Endothelial cell (in vitro differentiated cells): ENCODE data around the gene HOXB8. TPM values are rescaled to one million over a fixed set of nuclear protein-coding genes. Genes with fewer than 3 reads are reported as not detected.

Experiments
- DNase-seq: peaks from one replicate; pipeline ENCODE4 v3.0.0; 2021; ENCODE audit warnings: low spot score
- H3K27ac Mint-ChIP-seq: one replicate; pipeline ENCODE4 v1.8.0; 2021; ENCODE audit warnings: mixed read lengths, inconsistent platforms; ENCODE audit not compliant: unreplicated experiment
- H3K27me3 Mint-ChIP-seq: one replicate; pipeline ENCODE4 v1.8.0; 2021; ENCODE audit warnings: mild to moderate bottlenecking, moderate library complexity, mixed read lengths, inconsistent platforms; ENCODE audit not compliant: unreplicated experiment
- H3K36me3 Mint-ChIP-seq: one replicate; pipeline ENCODE4 v1.8.0; 2021; ENCODE audit warnings: mild to moderate bottlenecking, low read depth, mixed read lengths, inconsistent platforms; ENCODE audit not compliant: unreplicated experiment
- H3K4me1 Mint-ChIP-seq: one replicate; pipeline ENCODE4 v1.8.0; 2021; ENCODE audit warnings: mild to moderate bottlenecking, mixed read lengths, inconsistent platforms; ENCODE audit not compliant: unreplicated experiment
- H3K4me3 Mint-ChIP-seq: one replicate; pipeline ENCODE4 v1.8.0; 2021; ENCODE audit warnings: mild to moderate bottlenecking, mixed read lengths, inconsistent platforms; ENCODE audit not compliant: unreplicated experiment
- H3K9me3 Mint-ChIP-seq: one replicate; pipeline ENCODE4 v1.8.0; 2021; ENCODE audit warnings: mixed read lengths, inconsistent platforms; ENCODE audit not compliant: unreplicated experiment
- total RNA-seq: library from RNA; stranded (reverse); fragmentation: NEBNext Ultra II Directional; extraction: Animal tissue kit (Norgen Biotek cat#: 25700); gene quantifications from one replicate; pipeline ENCODE4 v1.2.1, GENCODE V29; 2021; ENCODE audit not compliant: unreplicated experiment
- TF ChIP-seq, protein P1 (sequence below): fragments of 200-600 bp; sonication (generic); IDR thresholded peaks from one replicate; pipeline ENCODE4 v1.5.0; 2021; ENCODE audit warnings: antibody characterized with exemption; ENCODE audit not compliant: unreplicated experiment

HOXB8 gene
- total RNA-seq, 1 donor from 2014 or later, result 0.15 TPM

DNA sequence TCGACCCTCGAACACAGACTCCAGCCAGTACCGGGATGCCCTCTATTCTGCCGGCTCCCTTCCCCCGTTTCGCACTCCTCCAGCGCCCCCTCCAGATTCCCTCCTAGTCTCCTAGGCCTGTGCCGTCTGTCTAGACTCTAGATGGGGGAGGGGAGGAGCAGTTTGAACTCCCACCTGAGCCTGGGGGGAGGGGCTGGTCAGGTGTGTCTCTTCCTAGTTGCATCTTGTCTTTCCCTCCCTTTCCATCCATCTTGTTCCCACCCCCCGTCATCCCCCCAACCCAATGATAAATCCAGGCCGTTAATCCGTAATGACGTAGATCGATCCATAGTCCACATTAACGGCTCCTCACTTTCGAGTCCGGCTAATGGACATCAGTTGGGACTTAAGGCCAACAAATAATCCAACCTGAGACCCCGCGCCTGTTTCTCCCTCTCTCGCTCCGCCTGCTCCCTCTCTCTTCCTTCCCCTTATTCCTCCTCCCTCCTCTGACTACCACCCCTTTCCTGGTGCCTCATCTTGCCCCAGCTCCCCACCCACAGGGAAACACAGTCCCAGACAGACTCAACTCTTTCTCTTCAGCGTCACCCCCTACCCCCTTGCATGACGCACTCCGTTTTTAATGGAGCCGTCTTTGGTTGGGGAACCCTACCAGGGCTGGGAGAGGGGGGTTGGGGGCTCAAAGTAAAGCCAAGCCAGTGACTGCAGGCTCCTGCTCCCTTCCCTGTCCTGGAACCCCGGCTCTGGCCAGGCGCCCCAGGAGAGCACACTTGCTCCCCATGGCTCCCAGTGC is 18.2 kb downstream of the HOXB8 start:
- DNase-seq, result no peak
- peak overlapping the region; percentile 89 for H3K4me3 Mint-ChIP-seq
- peaks cover 57% of the 10 kb centered on the region for H3K27me3 Mint-ChIP-seq
- H3K9me3 Mint-ChIP-seq, result no peaks in the 10 kb centered on the region
- peaks cover 51% of the 10 kb centered on the region for H3K4me1 Mint-ChIP-seq
- peak overlapping the region; percentile 24 for H3K27ac Mint-ChIP-seq
- H3K36me3 Mint-ChIP-seq, result no peaks in the 10 kb centered on the region
- TF ChIP-seq, protein P1, sequence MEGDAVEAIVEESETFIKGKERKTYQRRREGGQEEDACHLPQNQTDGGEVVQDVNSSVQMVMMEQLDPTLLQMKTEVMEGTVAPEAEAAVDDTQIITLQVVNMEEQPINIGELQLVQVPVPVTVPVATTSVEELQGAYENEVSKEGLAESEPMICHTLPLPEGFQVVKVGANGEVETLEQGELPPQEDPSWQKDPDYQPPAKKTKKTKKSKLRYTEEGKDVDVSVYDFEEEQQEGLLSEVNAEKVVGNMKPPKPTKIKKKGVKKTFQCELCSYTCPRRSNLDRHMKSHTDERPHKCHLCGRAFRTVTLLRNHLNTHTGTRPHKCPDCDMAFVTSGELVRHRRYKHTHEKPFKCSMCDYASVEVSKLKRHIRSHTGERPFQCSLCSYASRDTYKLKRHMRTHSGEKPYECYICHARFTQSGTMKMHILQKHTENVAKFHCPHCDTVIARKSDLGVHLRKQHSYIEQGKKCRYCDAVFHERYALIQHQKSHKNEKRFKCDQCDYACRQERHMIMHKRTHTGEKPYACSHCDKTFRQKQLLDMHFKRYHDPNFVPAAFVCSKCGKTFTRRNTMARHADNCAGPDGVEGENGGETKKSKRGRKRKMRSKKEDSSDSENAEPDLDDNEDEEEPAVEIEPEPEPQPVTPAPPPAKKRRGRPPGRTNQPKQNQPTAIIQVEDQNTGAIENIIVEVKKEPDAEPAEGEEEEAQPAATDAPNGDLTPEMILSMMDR, result no peak

DNA sequence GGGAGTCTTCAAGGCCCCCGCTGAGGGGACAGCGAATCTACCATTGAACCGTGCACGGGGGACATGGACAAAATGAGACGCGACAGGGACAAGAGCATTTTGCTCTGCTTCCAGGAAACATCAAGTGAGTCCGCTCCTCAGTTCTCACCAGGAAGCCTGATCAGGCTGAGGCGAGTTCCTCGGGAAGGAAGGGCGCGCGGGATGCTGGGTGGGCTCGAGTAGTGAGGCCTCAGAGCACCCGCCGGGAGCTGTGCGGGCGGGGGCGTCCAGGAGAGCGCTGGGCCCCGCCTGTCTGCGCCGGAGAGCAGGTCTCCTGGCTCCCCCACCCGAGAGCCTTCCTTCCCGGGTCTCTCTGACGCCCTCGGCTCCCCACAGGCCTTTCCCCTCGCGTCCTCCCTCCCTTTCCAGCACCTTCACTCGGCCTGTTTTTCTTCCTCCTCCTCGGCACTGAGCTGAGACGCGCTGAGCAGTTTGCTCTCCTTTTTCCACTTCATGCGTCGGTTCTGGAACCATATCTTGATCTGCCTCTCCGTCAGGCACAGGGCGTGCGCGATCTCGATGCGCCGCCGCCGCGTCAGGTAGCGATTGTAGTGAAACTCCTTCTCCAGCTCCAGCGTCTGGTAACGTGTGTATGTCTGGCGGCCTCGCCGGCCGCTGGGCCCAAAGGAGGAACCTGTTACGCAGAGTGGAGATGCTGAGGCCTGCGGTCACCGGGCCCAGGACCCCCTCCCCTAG is 18.9 kb downstream of the HOXB8 start:
- Mint-ChIP-seq H3K27ac (no peak overlapping the region), H3K27me3 (peaks cover 53% of the 10 kb centered on the region), H3K9me3 (no peaks in the 10 kb centered on the region), H3K36me3 (no peaks in the 10 kb centered on the region), H3K4me1 (peaks cover 55% of the 10 kb centered on the region), H3K4me3 (peak overlapping the region; percentile 77)
- TF ChIP-seq, protein P1, result no peak
- DNase-seq, result no peak

DNA sequence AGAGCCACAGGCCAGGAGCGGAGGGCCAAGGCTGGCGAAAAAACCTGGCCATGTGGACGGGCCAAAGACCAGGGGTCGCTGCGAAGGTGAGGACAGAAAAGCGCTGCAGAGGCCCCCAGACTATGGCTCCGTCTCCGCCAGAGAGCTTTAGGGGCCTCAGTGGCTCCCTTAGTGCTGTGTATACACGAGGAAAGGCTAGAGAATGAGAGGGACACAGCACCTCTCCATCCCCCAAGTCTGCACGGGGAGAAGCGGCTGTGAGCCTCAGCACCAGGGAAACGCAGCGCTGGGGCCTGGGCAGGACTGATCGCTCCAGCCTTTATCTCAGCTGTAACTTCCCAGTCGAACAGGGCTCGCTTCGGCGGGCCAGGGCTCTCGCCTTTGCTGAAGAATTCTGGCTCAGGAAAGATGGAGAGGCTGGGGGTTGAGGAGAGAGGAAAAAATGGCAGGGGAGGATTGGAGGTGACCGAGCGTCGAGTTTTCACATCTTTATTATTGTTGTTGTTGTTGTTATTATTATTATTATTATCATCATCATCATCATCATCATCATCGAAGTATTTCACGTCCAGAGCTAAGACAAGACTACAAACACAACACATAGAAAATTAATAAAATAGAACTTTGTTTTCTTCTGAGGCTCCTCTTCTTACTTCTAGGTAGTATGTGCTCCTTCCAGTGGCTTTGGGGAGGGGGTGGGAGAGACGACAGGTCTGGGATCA is 19.7 kb downstream of the HOXB8 start:
- DNase-seq, result no peak
- Mint-ChIP-seq H3K9me3 (no peaks in the 10 kb centered on the region), H3K27ac (no peak overlapping the region), H3K4me1 (peaks cover 55% of the 10 kb centered on the region), H3K36me3 (no peaks in the 10 kb centered on the region), H3K4me3 (peak overlapping the region; percentile 72), H3K27me3 (peaks cover 47% of the 10 kb centered on the region)
- TF ChIP-seq, protein P1, result no peak

DNA sequence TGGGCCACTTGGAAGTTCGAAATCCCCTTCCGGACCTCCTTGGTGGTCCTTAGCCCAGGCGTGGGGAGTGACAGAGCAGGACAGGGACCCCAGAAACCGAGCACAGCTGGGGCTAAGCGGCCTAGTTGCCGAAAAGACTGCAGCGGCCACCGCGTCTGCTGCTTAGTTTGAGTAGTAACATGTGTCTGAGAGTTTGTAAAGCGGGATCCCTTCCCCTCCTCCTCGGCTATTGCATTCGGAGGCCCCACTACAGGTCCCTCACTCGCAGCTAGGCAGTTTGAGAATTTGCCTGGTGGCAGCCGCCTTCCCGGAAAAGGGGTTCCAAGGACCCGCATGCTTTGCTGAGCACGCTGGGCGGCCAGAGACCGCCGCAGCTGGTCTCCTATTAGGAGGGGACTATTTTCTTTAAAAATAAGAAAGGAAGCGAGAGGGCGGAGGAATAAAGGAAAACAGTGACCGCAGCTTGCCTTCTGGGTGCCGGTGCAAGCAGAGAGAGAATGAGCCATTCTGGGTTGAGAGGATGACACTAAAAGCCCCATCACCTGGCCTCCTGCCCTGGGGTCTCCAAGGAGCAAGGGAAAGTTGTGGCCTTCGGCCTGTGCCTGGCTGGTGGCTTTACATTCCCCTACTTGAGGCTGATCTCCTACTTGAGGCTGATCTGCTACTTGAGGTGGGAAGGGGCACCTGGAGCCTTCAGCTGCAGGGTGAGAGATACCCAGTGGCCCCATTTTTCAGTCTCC is 20.4 kb downstream of the HOXB8 start:
- TF ChIP-seq, protein P1, result no peak
- Mint-ChIP-seq H3K4me3 (peak overlapping the region; percentile 51), H3K36me3 (no peaks in the 10 kb centered on the region), H3K27me3 (peaks cover 47% of the 10 kb centered on the region), H3K4me1 (peaks cover 59% of the 10 kb centered on the region), H3K27ac (no peak overlapping the region), H3K9me3 (no peaks in the 10 kb centered on the region)
- no peak for DNase-seq
